Stimulated activated CD4-positive, alpha-beta T cell treated with anti-CD3 and anti-CD28 coated beads, Interleukin-2, amount 100 ng/mL, for 48 hours (primary cell): Measurements from ENCODE around the gene COX19.

Experiments
- DNase-seq, 2 donors: peaks; one replicate each; pipeline ENCODE4 v3.0.0-alpha.2; 2020

The COX19 gene

GRCh38 chr7:922334-923107 is 52.8 kb downstream of the COX19 start:
- DNase-seq: no peak

GRCh38 chr7:921581-922333 is 53.6 kb downstream of the COX19 start:
- no peak for DNase-seq

GRCh38 chr7:921071-921461 is 54.3 kb downstream of the COX19 start:
- no peak for DNase-seq

GRCh38 chr7:920351-921070 is 54.8 kb downstream of the COX19 start:
- DNase-seq: no peak

GRCh38 chr7:919924-920341 is 55.4 kb downstream of the COX19 start:
- no peak for DNase-seq

GRCh38 chr7:919114-919442 is 56.3 kb downstream of the COX19 start:
- DNase-seq: no peak

GRCh38 chr7:918441-919113 is 56.8 kb downstream of the COX19 start:
- no peak for DNase-seq

GRCh38 chr7:918118-918425 is 57.3 kb downstream of the COX19 start:
- no peak for DNase-seq

GRCh38 chr7:917255-918117 is 57.9 kb downstream of the COX19 start:
- no peak for DNase-seq

- DNase-seq: no peak
Measured at GRCh38 chr7:916291-916941, 58.9 kb downstream of the COX19 start.
